HG03045 (cell line): ENCODE results near the gene ZNF563.

Source experiments
- ATAC-seq: cut with Tn5 transposase; IDR thresholded peaks from one replicate; pipeline ENCODE4 v1.9.1; 2021; ENCODE audit warnings: mild to moderate bottlenecking, moderate library complexity; ENCODE audit not compliant: unreplicated experiment

Gene ZNF563

DNA sequence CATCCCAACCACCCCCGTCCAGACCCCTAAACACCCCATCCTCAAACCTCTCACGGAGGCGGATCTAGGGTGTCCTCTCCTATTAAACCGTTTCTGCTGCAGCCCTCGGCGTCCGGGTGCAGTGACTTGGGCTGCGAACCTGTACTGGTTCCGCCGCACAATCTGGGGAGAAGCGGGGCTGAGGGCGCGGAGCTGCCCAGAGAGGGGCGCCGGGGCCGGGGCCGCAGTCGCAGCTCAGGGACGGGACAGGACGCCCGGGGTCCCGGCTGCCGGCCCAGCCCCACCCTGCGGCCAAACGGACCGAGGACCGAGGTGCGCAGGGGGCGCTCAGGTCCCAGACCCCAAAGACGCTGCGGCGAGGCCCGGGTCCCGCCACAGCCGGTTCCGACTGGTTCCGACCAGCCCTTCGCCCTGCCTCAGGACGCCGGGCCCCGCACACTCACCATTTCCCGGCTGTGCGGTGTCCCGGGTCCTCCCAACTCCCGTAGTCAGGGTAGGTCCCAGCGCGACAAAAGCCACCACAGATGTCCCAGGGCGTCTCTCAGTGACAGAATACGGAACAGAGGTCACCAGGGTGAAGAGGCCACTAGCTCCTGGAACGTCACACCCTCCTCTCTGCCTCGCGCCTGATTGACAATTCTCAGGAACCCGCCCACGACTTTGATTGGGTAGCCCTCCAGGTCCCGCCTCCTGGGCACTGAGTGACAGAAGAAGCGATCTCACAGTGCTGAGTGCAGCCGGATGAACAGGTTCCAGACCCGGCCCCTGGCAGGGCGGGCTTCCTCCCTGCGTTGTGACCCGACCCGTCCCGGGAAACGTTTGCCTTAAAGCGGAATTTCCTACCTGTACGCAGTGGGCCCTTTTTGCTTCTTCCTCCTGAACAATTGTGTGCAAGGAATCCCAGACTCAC, 38.9 kb downstream of the ZNF563 start, which contains the start of gene ZNF44:
Gene ZNF44 (minus strand): TSS at position 635 of the 910 bp plus-strand sequence. CDS start 189 bp downstream, at position 446.
- peak; percentile 94 for ATAC-seq

- peak; percentile 45 for ATAC-seq
Measured at GRCh38 chr19:12293777-12294248, 39.6 kb downstream of the ZNF563 start.

- ATAC-seq = no peak
Measured at GRCh38 chr19:12289790-12290065, 43.7 kb downstream of the ZNF563 start.

- ATAC-seq = no peak
Measured at GRCh38 chr19:12287958-12288500, 45.4 kb downstream of the ZNF563 start.

- no peak for ATAC-seq
Measured at GRCh38 chr19:12284631-12285030, 48.8 kb downstream of the ZNF563 start.

GRCh38 chr19:12284226-12284625, 49.2 kb downstream of the ZNF563 start:
- no peak for ATAC-seq

DNA sequence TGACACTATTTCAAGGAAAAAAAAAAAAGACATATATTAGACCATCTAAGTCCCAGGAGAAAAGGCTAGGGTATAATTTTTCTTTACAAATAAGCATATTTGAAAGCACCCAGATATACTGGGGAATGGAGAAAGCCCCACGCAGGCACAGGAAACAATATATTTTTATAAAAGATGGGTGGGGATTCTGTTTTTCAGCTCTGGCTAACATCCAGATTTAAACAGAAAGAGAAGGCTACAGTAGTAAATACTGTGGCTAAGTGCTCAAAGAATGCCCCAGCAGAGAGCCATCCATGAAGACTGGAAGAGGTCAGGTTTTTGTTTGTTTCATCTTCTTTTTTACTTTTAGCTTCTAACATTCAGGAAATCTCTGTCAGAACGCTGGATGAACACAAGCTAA, 54.7 kb downstream of the ZNF563 start:
- ATAC-seq = no peak

- ATAC-seq = no peak
Measured at GRCh38 chr19:12272980-12273901, 60.2 kb downstream of the ZNF563 start.

- ATAC-seq = no peak
Measured at GRCh38 chr19:12272386-12272785, 61.0 kb downstream of the ZNF563 start.

- no peak for ATAC-seq
Measured at GRCh38 chr19:12270854-12271253, 62.6 kb downstream of the ZNF563 start.
